Measurements from ENCODE around the gene RASL12.
"Not testable (repeated sequence)": the region's sequence is repeated elsewhere in the genome, so short reads cannot be mapped to it uniquely, and the experiment has no call there.

Gene RASL12

DNA sequence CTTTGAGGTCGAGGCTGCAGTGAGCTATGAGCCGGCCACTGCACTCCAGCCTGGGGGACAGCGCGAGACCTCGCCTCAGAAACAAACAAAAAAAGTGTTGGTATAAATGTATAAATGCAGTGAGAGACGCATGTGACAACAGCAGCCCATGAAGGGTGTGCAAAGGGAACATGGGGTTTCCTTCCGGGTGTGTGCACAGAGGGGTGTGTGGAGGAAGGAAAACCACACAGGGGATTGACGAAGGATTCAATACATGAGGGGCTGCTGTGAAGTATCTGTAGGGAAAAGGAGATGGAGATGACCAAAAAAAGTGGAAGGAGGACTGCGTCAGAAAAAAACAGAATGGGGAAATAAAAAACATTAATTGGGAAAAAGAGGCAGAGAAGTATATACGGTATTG is 39.5 kb downstream of the RASL12 start:
- DNase-seq (ENCODE audit: low spot score): peak; percentile 15

DNA sequence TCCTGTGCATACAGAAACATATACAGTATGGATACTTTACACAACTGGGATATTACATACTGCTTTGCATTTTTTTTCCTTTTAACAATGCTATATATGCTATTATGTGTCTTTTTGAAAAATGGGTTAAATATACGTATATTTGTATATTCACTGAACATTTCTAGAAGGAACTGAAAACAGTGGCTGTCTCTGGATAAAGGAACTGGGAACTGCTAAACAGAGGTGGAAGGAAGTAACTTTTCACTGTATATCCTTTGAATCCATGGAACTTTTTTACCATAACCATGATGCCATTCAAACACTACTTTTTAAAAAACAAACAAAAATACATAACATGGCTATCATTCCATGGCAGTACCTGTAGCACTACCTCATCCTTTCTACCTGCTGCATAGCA is 40.2 kb downstream of the RASL12 start:
- no peak for DNase-seq (ENCODE audit: low spot score)

- DNase-seq (ENCODE audit: low spot score): no peak
Measured at GRCh38 chr15:65026756-65027155, 41.0 kb downstream of the RASL12 start.

DNA sequence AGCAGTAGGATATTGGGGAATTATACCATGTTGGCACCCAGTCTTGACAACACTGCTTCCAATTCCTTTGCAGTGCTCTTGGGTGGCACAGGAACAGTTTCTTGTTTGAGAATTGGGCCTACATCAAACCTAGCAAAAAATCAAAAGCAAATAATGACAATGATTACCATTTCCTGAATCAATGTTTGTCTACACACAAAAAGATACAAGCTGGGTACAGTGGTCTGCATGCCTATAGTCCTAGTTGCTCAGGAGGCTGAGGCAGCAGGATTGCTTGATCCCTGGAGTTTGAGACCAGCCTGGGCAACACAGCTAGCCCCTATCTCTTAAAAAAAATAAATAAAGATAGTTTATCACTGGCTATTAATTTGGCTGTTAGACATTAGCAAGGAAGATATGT is 46.3 kb downstream of the RASL12 start:
- DNase-seq (ENCODE audit: low spot score): no peak

GRCh38 chr15:65020419-65020818 is 47.4 kb downstream of the RASL12 start:
- DNase-seq (ENCODE audit: low spot score): no peak

DNA sequence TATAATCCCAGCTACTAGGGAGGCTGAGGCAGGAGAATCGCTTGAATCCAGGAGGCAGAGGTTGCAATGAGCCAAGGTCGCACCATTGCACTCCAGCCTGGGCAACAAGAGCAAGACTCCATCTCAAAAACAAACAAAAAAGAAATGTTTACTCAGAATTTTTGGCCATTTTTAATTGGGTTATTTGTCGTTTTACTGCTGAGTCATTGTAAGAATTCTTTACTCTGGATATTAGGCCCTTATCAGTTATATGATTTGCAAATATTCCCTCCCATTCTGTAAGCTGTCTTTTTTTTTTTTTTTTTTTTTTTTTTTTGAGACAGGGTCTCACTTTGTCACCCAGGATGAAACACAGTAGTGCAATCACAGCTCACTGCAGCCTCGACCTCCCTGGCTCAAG is 56.6 kb downstream of the RASL12 start:
- DNase-seq (ENCODE audit: low spot score): not testable (repeated sequence)

- no peak for DNase-seq (ENCODE audit: low spot score)
Measured at GRCh38 chr15:65008983-65009382, 58.8 kb downstream of the RASL12 start.

- no peak for DNase-seq (ENCODE audit: low spot score)
Measured at GRCh38 chr15:65006876-65007275, 60.9 kb downstream of the RASL12 start.

- DNase-seq (ENCODE audit: low spot score): no peak
Measured at GRCh38 chr15:65004993-65005392, 62.8 kb downstream of the RASL12 start.

All from GM03348 (cell line).